Measurements from ENCODE around the gene RMND1. TPM values are rescaled to one million over a fixed set of nuclear protein-coding genes. Genes with fewer than 3 reads are reported as not detected.

Gene RMND1
- total RNA-seq, 1 experiment from 2014 or later = 23.3 TPM

GRCh38 chr6:151442371-151442770 lies 9.6 kb downstream of the RMND1 start (continued):
- TF ChIP-seq, protein P1, sequence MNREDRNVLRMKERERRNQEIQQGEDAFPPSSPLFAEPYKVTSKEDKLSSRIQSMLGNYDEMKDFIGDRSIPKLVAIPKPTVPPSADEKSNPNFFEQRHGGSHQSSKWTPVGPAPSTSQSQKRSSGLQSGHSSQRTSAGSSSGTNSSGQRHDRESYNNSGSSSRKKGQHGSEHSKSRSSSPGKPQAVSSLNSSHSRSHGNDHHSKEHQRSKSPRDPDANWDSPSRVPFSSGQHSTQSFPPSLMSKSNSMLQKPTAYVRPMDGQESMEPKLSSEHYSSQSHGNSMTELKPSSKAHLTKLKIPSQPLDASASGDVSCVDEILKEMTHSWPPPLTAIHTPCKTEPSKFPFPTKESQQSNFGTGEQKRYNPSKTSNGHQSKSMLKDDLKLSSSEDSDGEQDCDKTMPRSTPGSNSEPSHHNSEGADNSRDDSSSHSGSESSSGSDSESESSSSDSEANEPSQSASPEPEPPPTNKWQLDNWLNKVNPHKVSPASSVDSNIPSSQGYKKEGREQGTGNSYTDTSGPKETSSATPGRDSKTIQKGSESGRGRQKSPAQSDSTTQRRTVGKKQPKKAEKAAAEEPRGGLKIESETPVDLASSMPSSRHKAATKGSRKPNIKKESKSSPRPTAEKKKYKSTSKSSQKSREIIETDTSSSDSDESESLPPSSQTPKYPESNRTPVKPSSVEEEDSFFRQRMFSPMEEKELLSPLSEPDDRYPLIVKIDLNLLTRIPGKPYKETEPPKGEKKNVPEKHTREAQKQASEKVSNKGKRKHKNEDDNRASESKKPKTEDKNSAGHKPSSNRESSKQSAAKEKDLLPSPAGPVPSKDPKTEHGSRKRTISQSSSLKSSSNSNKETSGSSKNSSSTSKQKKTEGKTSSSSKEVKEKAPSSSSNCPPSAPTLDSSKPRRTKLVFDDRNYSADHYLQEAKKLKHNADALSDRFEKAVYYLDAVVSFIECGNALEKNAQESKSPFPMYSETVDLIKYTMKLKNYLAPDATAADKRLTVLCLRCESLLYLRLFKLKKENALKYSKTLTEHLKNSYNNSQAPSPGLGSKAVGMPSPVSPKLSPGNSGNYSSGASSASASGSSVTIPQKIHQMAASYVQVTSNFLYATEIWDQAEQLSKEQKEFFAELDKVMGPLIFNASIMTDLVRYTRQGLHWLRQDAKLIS (CRISPR knock-in tag; IDR thresholded peaks at IDR 0.05; ENCODE audit: borderline replicate concordance) = no peak
- TF ChIP-seq, protein P2, sequence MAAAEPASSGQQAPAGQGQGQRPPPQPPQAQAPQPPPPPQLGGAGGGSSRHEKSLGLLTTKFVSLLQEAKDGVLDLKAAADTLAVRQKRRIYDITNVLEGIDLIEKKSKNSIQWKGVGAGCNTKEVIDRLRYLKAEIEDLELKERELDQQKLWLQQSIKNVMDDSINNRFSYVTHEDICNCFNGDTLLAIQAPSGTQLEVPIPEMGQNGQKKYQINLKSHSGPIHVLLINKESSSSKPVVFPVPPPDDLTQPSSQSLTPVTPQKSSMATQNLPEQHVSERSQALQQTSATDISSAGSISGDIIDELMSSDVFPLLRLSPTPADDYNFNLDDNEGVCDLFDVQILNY (CRISPR knock-in tag; IDR thresholded peaks at IDR 0.05) = no peak
- TF ChIP-seq NR3C1 (CRISPR knock-in tag; conservative IDR thresholded peaks at IDR 0.05; ENCODE audit: low read depth) (no peak), ZNF219 (CRISPR knock-in tag; IDR thresholded peaks at IDR 0.05; ENCODE audit: borderline replicate concordance) (no peak), MYBL2 (CRISPR knock-in tag; IDR thresholded peaks at IDR 0.05) (no peak), MXD4 (CRISPR knock-in tag; IDR thresholded peaks at IDR 0.05; ENCODE audit: borderline replicate concordance) (no peak), GRHL2 (CRISPR knock-in tag; IDR thresholded peaks at IDR 0.05; ENCODE audit: insufficient replicate concordance, severe bottlenecking) (no peak)

DNA sequence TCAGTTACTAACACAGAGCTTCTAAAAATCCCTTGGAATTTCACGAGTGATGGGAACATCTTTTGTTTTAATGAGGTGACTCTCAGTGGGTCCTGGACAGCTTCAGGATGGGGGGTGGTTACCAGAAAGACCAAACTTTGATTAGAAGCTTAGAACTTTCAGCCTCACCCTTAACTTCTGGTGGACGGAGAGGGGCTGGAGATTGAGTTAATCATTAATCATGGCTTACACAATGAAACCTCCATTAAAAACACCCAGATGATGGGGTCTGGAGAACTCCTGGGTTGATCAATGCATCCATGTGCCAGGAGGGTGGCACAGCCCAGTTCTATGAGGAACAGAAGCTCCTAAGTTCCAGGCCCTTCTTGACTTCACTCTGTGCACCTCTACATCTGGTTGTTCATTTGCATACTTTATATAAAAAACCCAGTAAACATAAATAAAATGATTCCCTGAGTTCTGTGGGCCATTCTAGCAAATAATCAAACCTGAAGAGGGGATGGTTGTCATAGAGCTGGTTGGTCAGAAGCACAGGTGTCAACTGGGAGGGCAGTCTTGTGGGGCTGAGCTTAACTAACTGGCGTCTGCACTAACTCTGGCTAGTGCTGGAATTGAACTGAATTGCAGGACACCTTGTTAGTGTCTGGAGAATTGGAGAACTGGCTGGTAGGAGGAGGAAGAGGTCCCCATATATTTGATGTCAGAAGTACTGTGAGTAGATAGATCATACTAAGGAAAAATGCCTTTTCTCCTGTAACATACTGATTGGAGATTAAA lies 10.3 kb downstream of the RMND1 start:
- POLR2A ChIA-PET = interaction anchor here (1.0 kb wide), 1 partner anchor 52 kb away, joined by 3 read pairs; no protein-coding TSS in a partner anchor

More for the DNA sequence above, 10.3 kb downstream of the RMND1 start:
- Mint-ChIP-seq H3K9me3 (no peaks in the 10 kb centered on the region), H3K27ac (peak overlapping the region; percentile 14), H3K27me3 (ENCODE audit: low read depth) (no peaks in the 10 kb centered on the region), H3K36me3 (peaks cover 5% of the 10 kb centered on the region; the same call in 1 of the 2 replicates), H3K4me3 (no peak overlapping the region), H3K4me1 (no peaks in the 10 kb centered on the region)
- ATAC-seq (no peak), DNase-seq (ENCODE audit: low spot score) (no peak)
- CTCF ChIA-PET = interaction anchor here (0.5 to 1.4 kb wide), 5 partner anchors 11 to 208 kb away, joined by 3 to 6 read pairs (median 4); partner anchors contain the start of gene RMND1
- TF ChIP-seq GRHL2 (CRISPR knock-in tag; IDR thresholded peaks at IDR 0.05; ENCODE audit: insufficient replicate concordance, severe bottlenecking) = no peak
- TF ChIP-seq TEAD4 (CRISPR knock-in tag; IDR thresholded peaks at IDR 0.05) = no peak
- TF ChIP-seq, protein P3, sequence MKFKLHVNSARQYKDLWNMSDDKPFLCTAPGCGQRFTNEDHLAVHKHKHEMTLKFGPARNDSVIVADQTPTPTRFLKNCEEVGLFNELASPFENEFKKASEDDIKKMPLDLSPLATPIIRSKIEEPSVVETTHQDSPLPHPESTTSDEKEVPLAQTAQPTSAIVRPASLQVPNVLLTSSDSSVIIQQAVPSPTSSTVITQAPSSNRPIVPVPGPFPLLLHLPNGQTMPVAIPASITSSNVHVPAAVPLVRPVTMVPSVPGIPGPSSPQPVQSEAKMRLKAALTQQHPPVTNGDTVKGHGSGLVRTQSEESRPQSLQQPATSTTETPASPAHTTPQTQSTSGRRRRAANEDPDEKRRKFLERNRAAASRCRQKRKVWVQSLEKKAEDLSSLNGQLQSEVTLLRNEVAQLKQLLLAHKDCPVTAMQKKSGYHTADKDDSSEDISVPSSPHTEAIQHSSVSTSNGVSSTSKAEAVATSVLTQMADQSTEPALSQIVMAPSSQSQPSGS (CRISPR knock-in tag; IDR thresholded peaks at IDR 0.05; ENCODE audit: borderline replicate concordance, low read depth) = no peak
- no peak for TF ChIP-seq RELA (CRISPR knock-in tag; IDR thresholded peaks at IDR 0.05; ENCODE audit: borderline replicate concordance)
- TF ChIP-seq SMAD3 (CRISPR knock-in tag; IDR thresholded peaks at IDR 0.05; ENCODE audit: borderline replicate concordance) = no peak
- TF ChIP-seq SOX15 (CRISPR knock-in tag; IDR thresholded peaks at IDR 0.05) = no peak
- no peak for TF ChIP-seq NR2C2 (CRISPR knock-in tag; IDR thresholded peaks at IDR 0.05)
- TF ChIP-seq JUN (CRISPR knock-in tag; IDR thresholded peaks at IDR 0.05) = no peak
- TF ChIP-seq MLX (CRISPR knock-in tag; IDR thresholded peaks at IDR 0.05) = no peak
- no peak for TF ChIP-seq EMX1 (CRISPR knock-in tag; IDR thresholded peaks at IDR 0.05)
- no peak for TF ChIP-seq TCF7 (CRISPR knock-in tag; IDR thresholded peaks at IDR 0.05; ENCODE audit: low read depth)
- TF ChIP-seq, protein P4, sequence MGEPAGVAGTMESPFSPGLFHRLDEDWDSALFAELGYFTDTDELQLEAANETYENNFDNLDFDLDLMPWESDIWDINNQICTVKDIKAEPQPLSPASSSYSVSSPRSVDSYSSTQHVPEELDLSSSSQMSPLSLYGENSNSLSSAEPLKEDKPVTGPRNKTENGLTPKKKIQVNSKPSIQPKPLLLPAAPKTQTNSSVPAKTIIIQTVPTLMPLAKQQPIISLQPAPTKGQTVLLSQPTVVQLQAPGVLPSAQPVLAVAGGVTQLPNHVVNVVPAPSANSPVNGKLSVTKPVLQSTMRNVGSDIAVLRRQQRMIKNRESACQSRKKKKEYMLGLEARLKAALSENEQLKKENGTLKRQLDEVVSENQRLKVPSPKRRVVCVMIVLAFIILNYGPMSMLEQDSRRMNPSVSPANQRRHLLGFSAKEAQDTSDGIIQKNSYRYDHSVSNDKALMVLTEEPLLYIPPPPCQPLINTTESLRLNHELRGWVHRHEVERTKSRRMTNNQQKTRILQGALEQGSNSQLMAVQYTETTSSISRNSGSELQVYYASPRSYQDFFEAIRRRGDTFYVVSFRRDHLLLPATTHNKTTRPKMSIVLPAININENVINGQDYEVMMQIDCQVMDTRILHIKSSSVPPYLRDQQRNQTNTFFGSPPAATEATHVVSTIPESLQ (CRISPR knock-in tag; IDR thresholded peaks at IDR 0.05) = no peak
- no peak for TF ChIP-seq MYBL2 (CRISPR knock-in tag; IDR thresholded peaks at IDR 0.05)
- no peak for TF ChIP-seq PRDM15 (CRISPR knock-in tag; IDR thresholded peaks at IDR 0.05)
- TF ChIP-seq, protein P5, sequence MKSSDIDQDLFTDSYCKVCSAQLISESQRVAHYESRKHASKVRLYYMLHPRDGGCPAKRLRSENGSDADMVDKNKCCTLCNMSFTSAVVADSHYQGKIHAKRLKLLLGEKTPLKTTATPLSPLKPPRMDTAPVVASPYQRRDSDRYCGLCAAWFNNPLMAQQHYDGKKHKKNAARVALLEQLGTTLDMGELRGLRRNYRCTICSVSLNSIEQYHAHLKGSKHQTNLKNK (CRISPR knock-in tag; IDR thresholded peaks at IDR 0.05) = no peak

All from WTC11 (cell line).